Suprapubic skin (tissue), 3 donors: ENCODE results near the gene GRIK4.

Source experiments
- POLR2A ChIP-seq, 2 donors: fragments of 450-650 bp; IDR thresholded peaks; one replicate each; pipeline ENCODE4 v1.6.1; 2017; ENCODE audit warnings: antibody characterized with exemption in 2 of 2, mild to moderate bottlenecking in 2 of 2, moderate library complexity in 2 of 2
- TF ChIP-seq, protein P1 (sequence below), 2 donors: fragments of 200-600 bp in 1 of 2; fragments of 450-650 bp in 1 of 2; sonication (generic) in 1 of 2; IDR thresholded peaks; one replicate each; pipeline ENCODE4 v1.5.1; 2016 to 2019; ENCODE audit warnings: antibody characterized with exemption in 2 of 2, mild to moderate bottlenecking in 1 of 2, moderate library complexity in 1 of 2

- TF ChIP-seq POLR2A (IDR thresholded peaks at IDR 0.05), result no peak
- TF ChIP-seq, protein P1, sequence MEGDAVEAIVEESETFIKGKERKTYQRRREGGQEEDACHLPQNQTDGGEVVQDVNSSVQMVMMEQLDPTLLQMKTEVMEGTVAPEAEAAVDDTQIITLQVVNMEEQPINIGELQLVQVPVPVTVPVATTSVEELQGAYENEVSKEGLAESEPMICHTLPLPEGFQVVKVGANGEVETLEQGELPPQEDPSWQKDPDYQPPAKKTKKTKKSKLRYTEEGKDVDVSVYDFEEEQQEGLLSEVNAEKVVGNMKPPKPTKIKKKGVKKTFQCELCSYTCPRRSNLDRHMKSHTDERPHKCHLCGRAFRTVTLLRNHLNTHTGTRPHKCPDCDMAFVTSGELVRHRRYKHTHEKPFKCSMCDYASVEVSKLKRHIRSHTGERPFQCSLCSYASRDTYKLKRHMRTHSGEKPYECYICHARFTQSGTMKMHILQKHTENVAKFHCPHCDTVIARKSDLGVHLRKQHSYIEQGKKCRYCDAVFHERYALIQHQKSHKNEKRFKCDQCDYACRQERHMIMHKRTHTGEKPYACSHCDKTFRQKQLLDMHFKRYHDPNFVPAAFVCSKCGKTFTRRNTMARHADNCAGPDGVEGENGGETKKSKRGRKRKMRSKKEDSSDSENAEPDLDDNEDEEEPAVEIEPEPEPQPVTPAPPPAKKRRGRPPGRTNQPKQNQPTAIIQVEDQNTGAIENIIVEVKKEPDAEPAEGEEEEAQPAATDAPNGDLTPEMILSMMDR (IDR thresholded peaks at IDR 0.05), result no peak
Observed at GRCh38 chr11:120994091-120994859, 482.7 kb downstream of the GRIK4 start.
